ENCODE data around the gene PES1. TPM values are rescaled to one million over a fixed set of nuclear protein-coding genes. Genes with fewer than 3 reads are reported as not detected.

The PES1 gene
- total and polyA plus RNA-seq, 2 experiments from 2014 or later = 64.1 to 76.9 TPM

GRCh38 chr22:30603801-30604200 lies 12.1 kb upstream of the PES1 start (continued):
- TF ChIP-seq REST (IDR thresholded peaks at IDR 0.05; ENCODE audit: unreplicated experiment) (no peak), ZNF331 (CRISPR knock-in tag; IDR thresholded peaks at IDR 0.05; ENCODE audit: low read depth) (no peak), NANOG (IDR thresholded peaks at IDR 0.05; ENCODE audit: borderline replicate concordance) (no peak), EZH2 (IDR thresholded peaks at IDR 0.05; ENCODE audit: low read depth, unreplicated experiment) (no peak), POLR2AphosphoS5 (IDR thresholded peaks at IDR 0.05; ENCODE audit: low read depth) (no peak), STAT1 (IDR thresholded peaks at IDR 0.05; ENCODE audit: unreplicated experiment) (no peak), CREB1 (CRISPR knock-in tag; IDR thresholded peaks at IDR 0.05; ENCODE audit: low read depth) (no peak), EZH2phosphoT487 (IDR thresholded peaks at IDR 0.05; ENCODE audit: unreplicated experiment) (no peak)
- TF ChIP-seq, protein P1, sequence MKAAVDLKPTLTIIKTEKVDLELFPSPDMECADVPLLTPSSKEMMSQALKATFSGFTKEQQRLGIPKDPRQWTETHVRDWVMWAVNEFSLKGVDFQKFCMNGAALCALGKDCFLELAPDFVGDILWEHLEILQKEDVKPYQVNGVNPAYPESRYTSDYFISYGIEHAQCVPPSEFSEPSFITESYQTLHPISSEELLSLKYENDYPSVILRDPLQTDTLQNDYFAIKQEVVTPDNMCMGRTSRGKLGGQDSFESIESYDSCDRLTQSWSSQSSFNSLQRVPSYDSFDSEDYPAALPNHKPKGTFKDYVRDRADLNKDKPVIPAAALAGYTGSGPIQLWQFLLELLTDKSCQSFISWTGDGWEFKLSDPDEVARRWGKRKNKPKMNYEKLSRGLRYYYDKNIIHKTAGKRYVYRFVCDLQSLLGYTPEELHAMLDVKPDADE (IDR thresholded peaks at IDR 0.05) = no peak

- DNase-seq (ENCODE audit: low spot score) = peak; percentile 78
- H3K4me3 Mint-ChIP-seq = no peak overlapping the region
- H3K27ac Mint-ChIP-seq = no peak overlapping the region
- no peak for TF ChIP-seq CREB1 (CRISPR knock-in tag; IDR thresholded peaks at IDR 0.05; ENCODE audit: low read depth)
- TF ChIP-seq CTCF (conservative IDR thresholded peaks at IDR 0.05; ENCODE audit: low read depth in 2 of 2) = peak; percentile 61 to 68
- Histone ChIP-seq H3K4me1 (ENCODE audit: insufficient read depth) (peaks cover 13% of the 10 kb centered on the region), H3K36me3 (ENCODE audit: insufficient read depth) (no peaks in the 10 kb centered on the region), H3K79me2 (replicated peaks; ENCODE audit: insufficient read depth) (no peaks in the 10 kb centered on the region), H3K4me2 (no peak overlapping the region), H3K4me3 (no peak overlapping the region), H3F3A (replicated peaks; ENCODE audit: low read depth) (peaks cover 6% of the 10 kb centered on the region; the same call in 1 of the 2 replicates), H2AFZ (no peak overlapping the region), H3K9me2 (ENCODE audit: insufficient read depth) (no peaks in the 10 kb centered on the region), H3K27ac (ENCODE audit: low read depth) (no peak overlapping the region), H4K20me1 (replicated peaks; ENCODE audit: insufficient read depth) (no peaks in the 10 kb centered on the region), H3K27me3 (ENCODE audit: insufficient read depth) (no peaks in the 10 kb centered on the region)
- H3K9me3 Mint-ChIP-seq = peaks cover 3% of the 10 kb centered on the region; the same call in 2 of the 3 replicates
- peaks cover 9% of the 10 kb centered on the region for H3K27me3 Mint-ChIP-seq (ENCODE audit: insufficient read depth, low read depth, poor library complexity)
- peaks cover 14% of the 10 kb centered on the region for H3K4me1 Mint-ChIP-seq
- no peaks in the 10 kb centered on the region; the same call in 2 of the 3 replicates for H3K36me3 Mint-ChIP-seq (ENCODE audit: low read depth)
- ATAC-seq = no peak; the same call in 2 of the 3 replicates
These were observed 10.3 kb upstream of the PES1 start for GRCh38 chr22:30602049-30602448.

Data from GM23338 (cell line).